Astrocyte (in vitro differentiated cells and primary cell): ENCODE data around the gene RTL10. TPM values are rescaled to one million over a fixed set of nuclear protein-coding genes. Genes with fewer than 3 reads are reported as not detected.

ENCODE experiments used
- DNase-seq: peaks from one replicate; pipeline ENCODE4 v3.0.0-alpha.2; 2010; ENCODE audit warnings: low read depth
- FAIRE-seq: peaks from 2 replicates; lab custom pipeline; 2011; peaks lifted over from hg19 to GRCh38; lab: Jason Lieb, UNC
- H2AFZ ChIP-seq: 2 replicates; pipeline ENCODE4 v1.6.0; 2012; ENCODE audit warnings: low read depth, low read length, inconsistent platforms
- H3K27ac ChIP-seq: 2 replicates; pipeline ENCODE4 v1.5.1; 2011; ENCODE audit warnings: low read depth, low read length, inconsistent platforms
- H3K27me3 ChIP-seq: 2 replicates; pipeline ENCODE4 v1.6.0; 2011; ENCODE audit warnings: low read length, inconsistent platforms; ENCODE audit not compliant: insufficient read depth
- H3K36me3 ChIP-seq: 2 replicates; pipeline ENCODE4 v1.5.1; 2011; ENCODE audit warnings: low read length, inconsistent platforms; ENCODE audit not compliant: insufficient read depth
- H3K4me1 ChIP-seq: 2 replicates; pipeline ENCODE4 v1.5.1; 2011; ENCODE audit warnings: low read length, inconsistent platforms; ENCODE audit not compliant: insufficient read depth
- H3K4me2 ChIP-seq: 2 replicates; pipeline ENCODE4 v1.6.0; 2012; ENCODE audit warnings: low read length, inconsistent platforms
- H3K4me3 ChIP-seq: 2 replicates; pipeline ENCODE4 v1.5.1; 2011; ENCODE audit warnings: low read depth, mild to moderate bottlenecking, low read length, inconsistent platforms; ENCODE audit not compliant: insufficient read depth
- H3K79me2 ChIP-seq: 2 replicates; pipeline ENCODE4 v1.6.0; 2012; ENCODE audit warnings: mild to moderate bottlenecking, low read length, inconsistent platforms; ENCODE audit not compliant: insufficient read depth
- H3K9ac ChIP-seq: 2 replicates; pipeline ENCODE4 v1.6.0; 2012; ENCODE audit warnings: mild to moderate bottlenecking, low read length, inconsistent platforms
- H3K9me3 ChIP-seq: 2 replicates; pipeline ENCODE4 v1.5.1; 2012; ENCODE audit warnings: low read depth, mild to moderate bottlenecking, low read length, inconsistent platforms; ENCODE audit not compliant: insufficient read depth
- H4K20me1 ChIP-seq: 2 replicates; pipeline ENCODE4 v1.6.0; 2012; ENCODE audit warnings: low read length, inconsistent platforms; ENCODE audit not compliant: insufficient read depth
- H3K27ac Mint-ChIP-seq: one replicate; pipeline ENCODE4 v1.8.0; 2021; ENCODE audit warnings: mild to moderate bottlenecking, mixed read lengths; ENCODE audit not compliant: unreplicated experiment
- H3K27me3 Mint-ChIP-seq: one replicate; pipeline ENCODE4 v1.8.0; 2021; ENCODE audit warnings: low read depth, mixed read lengths; ENCODE audit not compliant: unreplicated experiment
- H3K36me3 Mint-ChIP-seq: one replicate; pipeline ENCODE4 v1.8.0; 2021; ENCODE audit warnings: low read depth, mixed read lengths; ENCODE audit not compliant: unreplicated experiment
- H3K4me1 Mint-ChIP-seq: one replicate; pipeline ENCODE4 v1.8.0; 2021; ENCODE audit warnings: low read depth, mixed read lengths; ENCODE audit not compliant: unreplicated experiment
- H3K4me3 Mint-ChIP-seq: one replicate; pipeline ENCODE4 v1.8.0; 2021; ENCODE audit warnings: mild to moderate bottlenecking, moderate library complexity, mixed read lengths; ENCODE audit not compliant: unreplicated experiment
- H3K9me3 Mint-ChIP-seq: one replicate; pipeline ENCODE4 v1.8.0; 2021; ENCODE audit warnings: mild to moderate bottlenecking, mixed read lengths; ENCODE audit not compliant: unreplicated experiment
- EZH2 ChIP-seq: IDR thresholded peaks from 2 replicates; pipeline ENCODE4 v1.6.1; 2012; ENCODE audit warnings: mild to moderate bottlenecking, low read length, inconsistent platforms; ENCODE audit not compliant: insufficient read depth
- total RNA-seq: library from RNA; stranded (reverse); gene quantifications from 2 replicates; pipeline ENCODE4 v1.2.1, GENCODE V29; 2021
- TF ChIP-seq, protein P1 (sequence below): IDR thresholded peaks from 2 replicates; pipeline ENCODE4 v1.5.1; 2011; ENCODE audit warnings: low read depth, mild to moderate bottlenecking, inconsistent platforms, low read length, moderate library complexity; ENCODE audit not compliant: insufficient read depth

Gene RTL10
- total RNA-seq, 1 donor from 2014 or later: 43.0 TPM

DNA sequence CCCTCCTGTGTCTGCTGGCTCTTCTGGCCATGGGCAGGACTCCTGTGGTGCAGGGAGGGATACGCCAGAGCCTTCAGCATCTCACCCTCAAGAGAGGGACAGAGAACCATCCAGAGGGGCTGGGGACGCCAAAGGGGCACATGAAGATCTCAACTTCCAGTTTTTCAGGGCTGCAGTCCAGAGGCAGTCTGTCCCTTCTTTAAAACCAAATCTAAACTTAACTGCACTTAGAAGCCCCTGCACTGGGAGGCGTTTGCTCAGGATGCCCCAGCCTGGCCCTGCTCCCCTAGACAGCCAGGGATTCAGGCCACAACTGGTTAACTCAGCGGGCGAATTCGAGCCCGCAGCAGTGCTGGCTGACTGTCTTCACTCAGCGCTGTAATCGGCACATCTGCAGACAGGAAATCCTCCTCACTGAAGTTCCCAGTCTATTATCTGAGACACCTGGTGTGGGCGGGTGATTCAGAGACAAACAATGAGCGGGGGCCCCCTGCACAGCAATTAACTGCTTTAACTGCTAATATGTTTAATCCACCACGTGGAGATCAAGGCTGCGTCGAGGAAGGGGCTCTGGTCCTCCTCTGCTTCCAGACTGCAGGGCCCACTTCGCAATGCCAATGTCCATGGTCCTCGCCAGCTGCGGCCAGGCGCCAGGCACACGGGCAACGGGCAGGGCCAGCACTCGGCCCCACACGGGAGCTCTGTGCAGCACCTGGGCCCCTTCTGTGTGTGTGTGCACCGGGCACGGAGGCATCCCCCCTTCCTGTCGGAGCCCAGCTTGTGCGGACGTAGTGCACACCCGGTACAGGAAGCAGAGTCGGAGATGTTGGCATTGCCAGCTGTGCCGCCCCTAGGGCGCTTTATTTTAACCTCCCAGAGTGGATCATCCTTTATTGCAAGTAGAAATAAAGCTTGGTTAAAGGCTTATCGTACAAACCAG, 36.9 kb upstream of the RTL10 start:
- Histone ChIP-seq H3K9ac (peak overlapping the region; percentile 61), H3K27ac (peak overlapping the region; percentile 91), H3K4me2 (peak overlapping the region; percentile 72), H3K79me2 (no peaks in the 10 kb centered on the region), H3K36me3 (no peaks in the 10 kb centered on the region), H3K4me3 (no peak overlapping the region), H3K9me3 (no peaks in the 10 kb centered on the region), H3K4me1 (peaks cover 32% of the 10 kb centered on the region), H3K27me3 (no peaks in the 10 kb centered on the region), H2AFZ (no peak overlapping the region), H4K20me1 (no peaks in the 10 kb centered on the region)
- no peaks in the 10 kb centered on the region for H3K27me3 Mint-ChIP-seq
- H3K4me3 Mint-ChIP-seq: peak overlapping the region; percentile 50
- H3K27ac Mint-ChIP-seq: peak overlapping the region; percentile 94
- peaks cover 3% of the 10 kb centered on the region for H3K36me3 Mint-ChIP-seq
- peak; percentile 87 for DNase-seq
- peaks cover 24% of the 10 kb centered on the region for H3K4me1 Mint-ChIP-seq
- no peak for TF ChIP-seq EZH2
- TF ChIP-seq, protein P1, sequence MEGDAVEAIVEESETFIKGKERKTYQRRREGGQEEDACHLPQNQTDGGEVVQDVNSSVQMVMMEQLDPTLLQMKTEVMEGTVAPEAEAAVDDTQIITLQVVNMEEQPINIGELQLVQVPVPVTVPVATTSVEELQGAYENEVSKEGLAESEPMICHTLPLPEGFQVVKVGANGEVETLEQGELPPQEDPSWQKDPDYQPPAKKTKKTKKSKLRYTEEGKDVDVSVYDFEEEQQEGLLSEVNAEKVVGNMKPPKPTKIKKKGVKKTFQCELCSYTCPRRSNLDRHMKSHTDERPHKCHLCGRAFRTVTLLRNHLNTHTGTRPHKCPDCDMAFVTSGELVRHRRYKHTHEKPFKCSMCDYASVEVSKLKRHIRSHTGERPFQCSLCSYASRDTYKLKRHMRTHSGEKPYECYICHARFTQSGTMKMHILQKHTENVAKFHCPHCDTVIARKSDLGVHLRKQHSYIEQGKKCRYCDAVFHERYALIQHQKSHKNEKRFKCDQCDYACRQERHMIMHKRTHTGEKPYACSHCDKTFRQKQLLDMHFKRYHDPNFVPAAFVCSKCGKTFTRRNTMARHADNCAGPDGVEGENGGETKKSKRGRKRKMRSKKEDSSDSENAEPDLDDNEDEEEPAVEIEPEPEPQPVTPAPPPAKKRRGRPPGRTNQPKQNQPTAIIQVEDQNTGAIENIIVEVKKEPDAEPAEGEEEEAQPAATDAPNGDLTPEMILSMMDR: no peak
- no peaks in the 10 kb centered on the region for H3K9me3 Mint-ChIP-seq
- FAIRE-seq: no peak

DNA sequence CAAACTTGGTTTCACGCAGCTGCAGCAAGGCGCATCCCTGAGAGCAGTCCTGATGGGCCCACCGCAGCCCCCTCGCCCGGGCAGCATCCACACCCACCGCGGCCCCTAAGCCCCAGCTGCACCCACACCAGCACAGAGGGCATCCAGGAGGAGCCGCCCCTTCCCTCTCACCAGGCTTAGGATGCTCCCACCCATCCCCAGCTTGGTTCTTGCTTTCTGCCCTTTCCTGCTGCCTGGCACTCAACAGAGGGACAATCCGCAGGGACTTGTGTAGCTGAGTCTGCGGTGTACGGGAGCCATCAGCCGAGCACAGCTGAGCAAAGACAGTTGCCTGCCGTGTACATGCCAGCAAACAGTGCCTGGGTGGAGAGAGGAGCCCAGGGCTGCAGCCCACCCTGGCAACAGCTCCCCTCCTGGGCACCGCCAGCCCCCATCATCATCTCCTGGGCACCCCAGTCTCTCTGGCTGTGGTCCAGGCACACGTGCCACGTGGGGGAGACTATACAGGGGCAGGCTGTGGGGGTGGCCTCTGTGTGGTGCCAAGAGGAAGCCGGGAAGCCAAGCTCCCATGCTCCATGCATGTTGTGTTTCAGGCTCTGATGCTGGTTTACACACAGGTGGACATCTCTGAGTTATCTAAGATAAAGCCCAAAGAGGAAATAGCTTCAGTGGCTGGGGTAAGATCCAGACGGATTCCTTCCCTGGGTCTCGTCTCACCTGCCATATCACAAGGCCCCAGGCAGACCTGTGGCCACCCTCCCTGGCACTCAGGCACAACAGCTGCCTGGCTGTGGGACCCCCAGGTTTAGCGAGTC, 36.0 kb upstream of the RTL10 start:
- TF ChIP-seq EZH2: no peak
- TF ChIP-seq, protein P1: no peak
- Mint-ChIP-seq H3K27ac (peak overlapping the region; percentile 94), H3K9me3 (no peaks in the 10 kb centered on the region), H3K36me3 (peaks cover 3% of the 10 kb centered on the region), H3K4me1 (peaks cover 26% of the 10 kb centered on the region), H3K27me3 (no peaks in the 10 kb centered on the region), H3K4me3 (peak overlapping the region; percentile 50)
- no peak for FAIRE-seq
- H4K20me1 ChIP-seq: no peaks in the 10 kb centered on the region
- no peak overlapping the region for H2AFZ ChIP-seq
- H3K4me1 ChIP-seq: peaks cover 33% of the 10 kb centered on the region
- peak overlapping the region; percentile 61 for H3K9ac ChIP-seq
- H3K4me2 ChIP-seq: peak overlapping the region; percentile 72
- H3K27ac ChIP-seq: peak overlapping the region; percentile 91
- no peak for DNase-seq
- H3K36me3 ChIP-seq: no peaks in the 10 kb centered on the region
- no peaks in the 10 kb centered on the region for H3K79me2 ChIP-seq
- no peak overlapping the region for H3K4me3 ChIP-seq
- no peaks in the 10 kb centered on the region for H3K27me3 ChIP-seq
- no peaks in the 10 kb centered on the region for H3K9me3 ChIP-seq
